ENCODE results near the gene AGFG1. TPM values are rescaled to one million over a fixed set of nuclear protein-coding genes. Genes with fewer than 3 reads are reported as not detected.

AGFG1 gene, protein sequence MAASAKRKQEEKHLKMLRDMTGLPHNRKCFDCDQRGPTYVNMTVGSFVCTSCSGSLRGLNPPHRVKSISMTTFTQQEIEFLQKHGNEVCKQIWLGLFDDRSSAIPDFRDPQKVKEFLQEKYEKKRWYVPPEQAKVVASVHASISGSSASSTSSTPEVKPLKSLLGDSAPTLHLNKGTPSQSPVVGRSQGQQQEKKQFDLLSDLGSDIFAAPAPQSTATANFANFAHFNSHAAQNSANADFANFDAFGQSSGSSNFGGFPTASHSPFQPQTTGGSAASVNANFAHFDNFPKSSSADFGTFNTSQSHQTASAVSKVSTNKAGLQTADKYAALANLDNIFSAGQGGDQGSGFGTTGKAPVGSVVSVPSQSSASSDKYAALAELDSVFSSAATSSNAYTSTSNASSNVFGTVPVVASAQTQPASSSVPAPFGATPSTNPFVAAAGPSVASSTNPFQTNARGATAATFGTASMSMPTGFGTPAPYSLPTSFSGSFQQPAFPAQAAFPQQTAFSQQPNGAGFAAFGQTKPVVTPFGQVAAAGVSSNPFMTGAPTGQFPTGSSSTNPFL
- 100 to 1,000 TPM in 1 of 2 donors, 10 to 100 TPM in 1; 98.2 to 131 TPM for total RNA-seq

DNA sequence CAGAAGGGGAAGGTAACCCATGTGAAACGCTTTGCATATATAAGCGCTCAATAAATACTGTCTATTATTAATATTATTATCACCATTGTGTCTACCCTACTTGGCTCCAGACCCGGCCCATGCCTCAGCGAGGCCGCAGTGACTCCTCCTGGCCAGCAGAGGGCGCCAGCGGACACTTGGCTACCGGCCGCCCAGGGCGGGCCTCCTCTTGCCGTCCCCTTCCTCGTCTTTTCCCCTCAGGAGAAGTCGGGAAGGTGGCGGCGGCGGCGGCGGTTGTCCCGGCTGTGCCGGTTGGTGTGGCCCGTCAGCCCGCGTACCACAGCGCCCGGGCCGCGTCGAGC is at the start of gene AGFG1:
Gene AGFG1 (plus strand): TSS at position 233 of the 341 bp plus-strand sequence. CDS start 266 bp downstream, outside the sequence.
- Mint-ChIP-seq H3K27me3 (ENCODE audit: low read depth) (no peaks in the 10 kb centered on the region), H3K36me3 (ENCODE audit: insufficient read depth in 2 of 2) (peaks cover 3 to 4% of the 10 kb centered on the region in 2 donors), H3K27ac (peak within 1 kb of the TSS; percentile 99)

DNA sequence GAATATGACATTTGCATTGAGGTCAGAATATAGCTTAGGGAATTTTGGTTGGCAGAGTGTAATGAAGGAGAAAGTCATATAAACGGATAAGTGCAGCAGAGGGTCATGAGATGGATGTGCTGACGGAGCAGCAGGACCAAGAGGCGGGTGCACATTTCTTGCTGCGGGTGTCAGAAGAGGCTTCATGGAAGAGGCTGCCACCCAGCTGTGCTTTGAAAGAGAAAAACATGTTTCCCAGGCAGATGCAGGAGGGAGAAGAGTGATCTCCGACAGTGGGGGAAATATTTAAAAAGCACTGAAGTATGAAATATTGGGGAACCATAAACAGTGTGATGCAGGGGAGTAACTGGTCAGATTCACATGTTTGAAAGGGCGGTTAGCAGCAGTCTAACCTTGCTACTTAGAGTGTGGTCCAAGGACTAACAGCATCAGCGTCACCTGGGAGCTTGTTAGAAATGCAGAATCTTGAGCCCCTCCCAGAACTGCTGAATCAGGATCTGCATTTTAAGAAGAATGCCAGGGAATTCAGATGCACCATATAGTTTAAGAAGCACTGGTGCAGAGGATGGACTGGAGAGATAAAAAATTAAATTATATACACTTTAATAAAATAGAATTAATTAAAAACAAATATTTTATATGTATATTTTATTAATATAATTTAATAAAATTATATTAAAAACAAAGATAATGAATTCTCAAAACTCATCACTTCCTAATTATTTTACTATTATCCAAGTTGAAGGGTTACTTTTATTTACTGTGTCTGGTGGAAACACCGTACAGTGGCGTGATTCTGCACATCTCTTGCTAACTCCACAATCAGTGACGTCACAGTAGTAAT is 48.1 kb upstream of the AGFG1 start:
- Mint-ChIP-seq H3K9me3 (no peaks in the 10 kb centered on the region), H3K4me1 (ENCODE audit: low read depth) (peaks cover 9% of the 10 kb centered on the region), H3K27ac (no peak overlapping the region), H3K36me3 (ENCODE audit: insufficient read depth in 2 of 2) (no peaks in the 10 kb centered on the region), H3K27me3 (ENCODE audit: low read depth) (no peaks in the 10 kb centered on the region), H3K4me3 (no peak overlapping the region)
- DNase-seq (no peak), ATAC-seq (replicated peaks in 1 of 2) (no peak)

More for the DNA sequence above, at the start of gene AGFG1:
- Mint-ChIP-seq H3K4me1 (ENCODE audit: low read depth) (peaks cover 68% of the 10 kb centered on the region), H3K4me3 (peak within 1 kb of the TSS; percentile 91 to 97), H3K9me3 (peaks cover 0 to 2% of the 10 kb centered on the region in 2 donors)
- DNase-seq (peak; percentile 84 to 89), ATAC-seq (replicated peaks in 1 of 2) (peak; percentile 81 to 83)

DNA sequence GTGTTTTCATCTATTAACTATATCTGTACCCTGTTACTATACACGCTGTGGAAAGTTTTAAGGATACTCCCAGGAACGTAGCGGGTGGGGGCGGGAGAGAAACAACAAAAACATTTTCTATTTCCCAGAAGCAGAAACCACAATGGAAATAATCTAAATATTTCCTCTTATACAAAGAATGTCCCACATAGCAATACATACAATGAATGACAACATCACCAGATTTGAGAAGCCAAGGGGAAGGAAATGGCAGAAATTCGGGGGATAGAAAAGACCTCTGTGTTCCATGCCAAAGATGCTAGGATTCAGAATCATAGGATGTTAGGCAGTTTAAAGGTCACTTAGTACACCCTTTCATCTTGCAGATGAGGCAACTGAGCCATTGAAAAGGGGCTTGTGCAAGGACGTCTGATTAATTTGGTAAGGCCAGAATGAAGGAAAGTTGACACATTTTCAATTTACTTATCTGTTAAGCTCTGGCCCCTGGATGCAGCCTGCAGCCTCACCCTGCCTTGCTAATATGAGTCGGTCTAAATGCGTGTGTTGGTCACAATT is 43.1 kb upstream of the AGFG1 start:
- Mint-ChIP-seq H3K4me1 (ENCODE audit: low read depth) (peaks cover 12% of the 10 kb centered on the region), H3K27ac (no peak overlapping the region), H3K9me3 (peaks cover 9 to 10% of the 10 kb centered on the region in 2 donors), H3K27me3 (ENCODE audit: low read depth) (no peaks in the 10 kb centered on the region), H3K4me3 (no peak overlapping the region), H3K36me3 (ENCODE audit: insufficient read depth in 2 of 2) (peaks cover 13 to 15% of the 10 kb centered on the region in 2 donors)
- ATAC-seq (replicated peaks in 1 of 2) (no peak), DNase-seq (no peak)

DNA sequence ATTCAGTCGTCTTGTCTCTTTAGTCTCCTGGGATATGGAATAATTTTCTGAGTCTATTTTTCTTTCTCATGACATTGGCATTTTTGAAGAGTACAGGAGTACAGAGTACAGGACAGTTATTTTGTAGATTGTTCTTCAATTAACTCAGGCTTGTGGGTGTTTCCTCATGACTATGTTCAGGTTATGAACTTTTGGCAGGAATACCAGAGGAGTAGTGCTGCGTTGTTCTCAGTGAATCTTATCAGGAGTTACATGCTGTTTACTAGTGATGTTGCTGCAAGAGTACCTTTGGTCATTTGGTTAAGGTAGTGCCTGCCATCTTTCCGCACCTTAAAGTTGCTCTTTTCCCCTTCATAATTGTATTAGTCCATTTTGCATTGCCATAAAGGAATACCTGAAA is 41.3 kb upstream of the AGFG1 start:
- no peaks in the 10 kb centered on the region for H3K27me3 Mint-ChIP-seq (ENCODE audit: low read depth)
- H3K27ac Mint-ChIP-seq = no peak overlapping the region
- no peak for DNase-seq
- peaks cover 16 to 17% of the 10 kb centered on the region in 2 donors for H3K36me3 Mint-ChIP-seq (ENCODE audit: insufficient read depth in 2 of 2)
- no peak overlapping the region for H3K4me3 Mint-ChIP-seq
- no peak for ATAC-seq (replicated peaks in 1 of 2)
- peaks cover 9 to 10% of the 10 kb centered on the region in 2 donors for H3K9me3 Mint-ChIP-seq
- H3K4me1 Mint-ChIP-seq (ENCODE audit: low read depth) = peaks cover 12% of the 10 kb centered on the region

DNA sequence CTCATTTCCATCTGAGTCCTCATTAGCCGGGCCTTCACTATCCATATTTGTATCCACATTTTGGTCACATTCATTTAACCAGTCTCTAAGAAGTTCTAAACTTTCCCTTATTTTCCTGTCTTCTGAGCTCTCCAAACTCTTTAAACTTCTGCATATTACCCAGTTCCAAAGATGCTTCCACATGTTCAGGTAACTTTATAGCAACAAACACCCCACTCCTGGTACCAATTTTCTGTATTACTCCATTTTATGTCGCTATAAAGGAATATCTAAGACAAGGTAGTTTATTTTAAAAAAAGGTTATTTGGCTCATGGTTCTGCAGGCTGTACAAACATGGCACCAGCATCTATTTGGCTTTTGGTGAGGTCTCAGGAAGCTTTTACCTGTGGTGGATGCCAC is 38.8 kb upstream of the AGFG1 start:
- no peak for ATAC-seq (replicated peaks in 1 of 2)
- no peaks in the 10 kb centered on the region for H3K27me3 Mint-ChIP-seq (ENCODE audit: low read depth)

DNA sequence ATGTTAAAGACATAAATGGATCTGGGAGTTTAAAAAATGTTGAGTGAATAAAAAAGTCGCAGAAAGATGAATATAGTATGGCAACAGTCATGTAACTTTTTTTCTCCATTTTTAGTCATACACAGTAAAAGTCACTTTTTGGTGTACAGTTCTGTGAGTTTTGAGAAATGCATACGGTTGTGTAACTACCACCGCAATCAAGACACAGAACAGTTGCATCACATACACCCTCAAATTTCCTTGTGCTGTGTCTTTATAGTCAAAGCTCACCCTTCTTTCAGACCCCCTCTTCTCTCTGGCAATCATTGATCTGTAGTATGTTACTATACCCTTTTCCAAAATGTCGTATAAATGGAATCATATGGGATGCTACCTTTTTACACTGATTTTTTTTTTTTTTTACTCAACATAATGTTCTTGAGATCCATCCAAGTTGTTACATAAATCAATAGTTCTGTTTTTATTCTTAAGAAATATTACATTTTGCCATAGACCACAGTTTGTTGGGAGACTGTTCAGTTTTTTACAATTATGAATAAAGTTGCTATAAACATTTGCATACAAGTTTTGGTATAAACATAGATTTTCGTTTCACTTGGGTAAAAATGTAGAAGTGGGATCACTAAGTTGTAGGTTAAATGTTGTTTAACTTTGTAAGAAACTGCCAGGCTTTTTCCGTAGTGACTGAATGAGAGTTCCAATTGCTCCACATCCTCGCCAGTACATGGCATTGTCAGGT is 35.4 kb upstream of the AGFG1 start:
- no peaks in the 10 kb centered on the region for H3K27me3 Mint-ChIP-seq (ENCODE audit: low read depth)
- no peak overlapping the region for H3K4me3 Mint-ChIP-seq
- peaks cover 13 to 14% of the 10 kb centered on the region in 2 donors for H3K36me3 Mint-ChIP-seq (ENCODE audit: insufficient read depth in 2 of 2)
- H3K4me1 Mint-ChIP-seq (ENCODE audit: low read depth) = no peaks in the 10 kb centered on the region
- no peak for ATAC-seq (replicated peaks in 1 of 2)
- no peak for DNase-seq
- peaks cover 7 to 8% of the 10 kb centered on the region in 2 donors for H3K9me3 Mint-ChIP-seq
- H3K27ac Mint-ChIP-seq = no peak overlapping the region

More for the DNA sequence above, 38.8 kb upstream of the AGFG1 start:
- H3K9me3 Mint-ChIP-seq = peaks cover 9 to 10% of the 10 kb centered on the region in 2 donors
- peaks cover 11% of the 10 kb centered on the region for H3K4me1 Mint-ChIP-seq (ENCODE audit: low read depth)
- peaks cover 16 to 17% of the 10 kb centered on the region in 2 donors for H3K36me3 Mint-ChIP-seq (ENCODE audit: insufficient read depth in 2 of 2)
- no peak overlapping the region for H3K27ac Mint-ChIP-seq
- DNase-seq = no peak
- no peak overlapping the region for H3K4me3 Mint-ChIP-seq

DNA sequence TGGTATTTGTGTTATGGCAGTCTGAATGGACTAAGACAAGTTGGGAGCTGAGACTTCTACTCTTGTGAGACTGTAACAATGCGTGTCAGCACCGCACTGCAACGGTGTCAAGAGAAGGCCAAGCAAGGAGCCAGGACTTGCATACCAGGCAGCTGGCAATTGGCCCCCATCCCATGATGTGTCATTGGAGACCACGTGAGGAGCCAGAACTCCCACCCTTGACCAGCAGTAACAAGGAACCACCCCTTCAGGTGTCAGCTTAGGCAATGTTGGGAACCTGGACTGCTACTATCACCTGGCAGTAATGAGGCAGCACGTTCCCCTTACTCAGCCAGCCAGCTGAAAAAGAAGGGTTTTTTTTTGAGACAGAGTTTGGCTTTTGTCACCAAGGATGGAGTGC is 32.7 kb upstream of the AGFG1 start:
- H3K9me3 Mint-ChIP-seq = no peaks in the 10 kb centered on the region
- H3K36me3 Mint-ChIP-seq (ENCODE audit: insufficient read depth in 2 of 2) = peaks cover 1 to 3% of the 10 kb centered on the region in 2 donors
- ATAC-seq (replicated peaks in 1 of 2) (no peak), DNase-seq (no peak)
- H3K27me3 Mint-ChIP-seq (ENCODE audit: low read depth) = no peaks in the 10 kb centered on the region
- H3K27ac Mint-ChIP-seq = no peak overlapping the region
- H3K4me1 Mint-ChIP-seq (ENCODE audit: low read depth) = peaks cover 2% of the 10 kb centered on the region
- H3K4me3 Mint-ChIP-seq = no peak overlapping the region

DNA sequence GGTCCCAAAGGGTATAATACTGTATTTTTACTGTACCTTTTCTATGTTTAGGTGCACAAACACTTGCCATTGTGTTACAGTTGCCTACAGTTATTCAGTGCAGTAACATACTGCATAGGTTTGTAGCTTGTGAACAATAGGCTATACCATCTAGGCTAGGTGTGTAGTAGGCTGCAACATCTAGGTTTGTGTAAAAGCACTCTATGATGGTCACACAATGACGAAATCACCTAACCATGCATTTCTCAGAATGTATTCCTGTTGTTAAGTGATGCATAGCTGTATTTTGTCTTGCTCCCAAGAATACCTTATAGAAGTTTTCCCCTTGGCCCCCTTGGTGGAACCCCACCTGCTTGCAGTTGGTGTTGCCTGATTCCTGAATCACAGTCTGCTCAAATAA is 29.3 kb upstream of the AGFG1 start:
- Mint-ChIP-seq H3K9me3 (no peaks in the 10 kb centered on the region), H3K4me1 (ENCODE audit: low read depth) (peaks cover 8% of the 10 kb centered on the region), H3K4me3 (no peak overlapping the region), H3K36me3 (ENCODE audit: insufficient read depth in 2 of 2) (no peaks in the 10 kb centered on the region), H3K27me3 (ENCODE audit: low read depth) (no peaks in the 10 kb centered on the region), H3K27ac (no peak overlapping the region)
- DNase-seq (no peak), ATAC-seq (replicated peaks in 1 of 2) (no peak)

DNA sequence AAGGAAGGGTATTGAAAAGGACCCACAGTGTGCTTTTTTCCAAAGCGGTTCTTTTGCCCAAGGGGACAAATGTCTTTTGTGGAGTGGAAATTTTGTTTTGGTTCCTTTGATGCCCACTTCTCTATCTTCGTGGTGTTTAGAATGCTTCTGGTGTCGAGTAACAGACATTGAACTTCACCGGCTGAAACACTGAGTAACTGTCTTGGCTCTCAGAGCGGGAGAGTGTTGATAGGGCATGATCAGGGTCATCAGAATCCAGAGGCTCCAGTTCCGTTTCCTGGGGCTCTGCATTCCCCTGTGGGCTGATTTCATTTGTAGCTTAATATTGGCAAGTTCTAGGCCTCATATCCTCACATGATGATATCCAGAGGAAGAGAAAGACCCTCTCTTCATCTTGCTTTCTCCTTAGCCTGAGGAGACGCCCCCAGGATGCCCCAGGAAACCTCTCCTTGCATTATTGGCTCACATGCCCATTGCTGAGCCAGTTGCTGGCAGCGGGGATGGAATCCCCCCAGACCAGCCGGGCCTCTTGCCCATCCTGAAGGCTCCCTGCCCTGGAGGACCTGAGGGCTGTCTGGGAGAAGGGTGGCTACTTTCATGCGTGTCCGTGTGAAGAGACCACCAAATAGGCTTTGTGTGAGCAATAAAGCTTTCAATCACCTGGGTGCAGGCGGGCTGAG is 27.9 kb upstream of the AGFG1 start:
- Mint-ChIP-seq H3K36me3 (ENCODE audit: insufficient read depth in 2 of 2) (no peaks in the 10 kb centered on the region), H3K27ac (no peak overlapping the region), H3K4me1 (ENCODE audit: low read depth) (peaks cover 8% of the 10 kb centered on the region), H3K9me3 (no peaks in the 10 kb centered on the region), H3K4me3 (no peak overlapping the region), H3K27me3 (ENCODE audit: low read depth) (no peaks in the 10 kb centered on the region)
- ATAC-seq (replicated peaks in 1 of 2) (no peak), DNase-seq (no peak)

DNA sequence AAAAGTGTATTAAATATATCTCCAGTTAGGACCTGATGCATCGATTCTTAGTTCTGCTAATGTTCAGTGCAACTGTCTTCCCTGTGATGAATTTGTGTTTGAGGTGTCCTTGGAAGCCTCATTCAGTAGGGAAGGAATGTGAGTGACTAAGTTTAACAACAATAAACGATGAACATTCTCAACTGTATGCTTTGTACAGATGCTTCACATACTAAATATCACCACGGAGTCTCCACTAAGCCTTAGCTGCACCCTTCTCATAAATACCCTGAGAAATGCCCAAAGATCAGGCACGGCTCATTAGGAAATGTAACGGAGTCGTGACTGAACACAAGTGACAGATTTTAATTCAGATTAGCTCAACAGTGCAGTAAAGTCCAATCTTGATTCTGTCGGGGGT is 24.4 kb upstream of the AGFG1 start:
- no peak for ATAC-seq (replicated peaks in 1 of 2)

DNA sequence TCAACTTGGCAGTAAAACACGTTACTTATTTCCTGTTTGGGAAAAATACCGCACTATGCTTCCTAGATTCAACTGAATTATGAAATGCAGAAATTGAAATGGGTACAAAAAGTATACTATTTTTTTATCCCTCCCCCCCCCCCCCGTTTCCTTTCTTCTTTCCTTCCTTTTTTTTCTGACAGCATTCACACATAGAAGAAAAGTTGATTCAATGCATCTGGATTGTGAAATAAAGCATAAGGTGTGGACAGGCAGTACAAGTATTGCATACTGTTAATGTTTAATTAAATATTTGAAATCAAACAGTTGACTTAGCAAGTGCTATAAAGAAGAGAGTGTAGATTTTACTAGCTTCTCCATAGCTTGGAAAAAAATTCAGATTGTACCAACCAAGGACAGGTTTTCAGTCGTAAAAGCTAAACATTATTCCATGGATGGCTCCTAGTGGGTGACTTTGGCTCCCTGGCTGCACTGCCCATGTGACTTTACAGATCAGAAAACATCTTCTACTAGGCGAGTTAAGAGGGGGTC is 21.6 kb upstream of the AGFG1 start:
- no peak for ATAC-seq (replicated peaks in 1 of 2)
- DNase-seq = no peak
- Mint-ChIP-seq H3K4me1 (ENCODE audit: low read depth) (peaks cover 28% of the 10 kb centered on the region), H3K27me3 (ENCODE audit: low read depth) (no peaks in the 10 kb centered on the region), H3K9me3 (no peaks in the 10 kb centered on the region), H3K36me3 (ENCODE audit: insufficient read depth in 2 of 2) (no peaks in the 10 kb centered on the region), H3K4me3 (no peak overlapping the region), H3K27ac (no peak overlapping the region)

More for the DNA sequence above, 24.4 kb upstream of the AGFG1 start:
- Mint-ChIP-seq H3K36me3 (ENCODE audit: insufficient read depth in 2 of 2) (no peaks in the 10 kb centered on the region), H3K4me1 (ENCODE audit: low read depth) (peaks cover 21% of the 10 kb centered on the region), H3K27me3 (ENCODE audit: low read depth) (no peaks in the 10 kb centered on the region), H3K4me3 (no peak overlapping the region), H3K9me3 (no peaks in the 10 kb centered on the region), H3K27ac (no peak overlapping the region)
- no peak for DNase-seq
